ENCODE measurements around the gene KRT7. TPM values are rescaled to one million over a fixed set of nuclear protein-coding genes. Genes with fewer than 3 reads are reported as not detected.

Gene KRT7
- total and polyA plus RNA-seq, 4 donors: 0.37 to 9.9 (median 7.0) TPM

- Histone ChIP-seq H3K36me3 (ENCODE audit: control insufficient read depth in 4 of 4, insufficient read depth in 3 of 4, low read depth in 1 of 4, low read length in 3 of 4) (no peaks in the 10 kb centered on the region), H3K27me3 (ENCODE audit: control insufficient read depth in 4 of 4, insufficient read depth in 4 of 4, low read length in 3 of 4) (peaks cover 0 to 13% (median 5%) of the 10 kb centered on the region in 4 donors), H3K9me3 (ENCODE audit: control insufficient read depth in 4 of 4, low read length in 3 of 4) (no peaks in the 10 kb centered on the region), H3K27ac (ENCODE audit: low read depth in 1 of 2, low read length in 2 of 2) (no peak overlapping the region), H3K4me1 (ENCODE audit: control insufficient read depth in 4 of 4, insufficient read depth in 4 of 4, low read length in 3 of 4) (peaks cover 0 to 4% (median 0%) of the 10 kb centered on the region in 4 donors), H3K9ac (ENCODE audit: low read depth in 1 of 2, low read length in 2 of 2) (no peak overlapping the region), H3K4me3 (ENCODE audit: low read depth in 1 of 3, low read length in 3 of 3) (no peak overlapping the region)
- no peak for DNase-seq (ENCODE audit: low spot score)
- 63% methylated on average over 8 of the region's 8 CpGs for WGBS
- TF ChIP-seq ATF3 (IDR thresholded peaks at IDR 0.05): no peak
- TF ChIP-seq GABPA (IDR thresholded peaks at IDR 0.05 in 1 of 2, conservative IDR thresholded peaks at IDR 0.05 in 1 of 2): no peak
- TF ChIP-seq EGR1 (IDR thresholded peaks at IDR 0.05; ENCODE audit: low read depth in 2 of 2): no peak
- TF ChIP-seq HNF4A (conservative IDR thresholded peaks at IDR 0.05): no peak
- no peak for TF ChIP-seq RAD21 (IDR thresholded peaks at IDR 0.05)
- no peak for TF ChIP-seq TAF1 (conservative IDR thresholded peaks at IDR 0.05)
- TF ChIP-seq YY1 (IDR thresholded peaks at IDR 0.05): no peak
- no peak for TF ChIP-seq CTCF (IDR thresholded peaks at IDR 0.05; ENCODE audit: low read depth, low read length, missing input control)
- no peak for TF ChIP-seq SP1 (IDR thresholded peaks at IDR 0.05)
- TF ChIP-seq JUND (IDR thresholded peaks at IDR 0.05): no peak
- TF ChIP-seq FOXA1 (IDR thresholded peaks at IDR 0.05): no peak
- no peak for TF ChIP-seq FOXA2 (IDR thresholded peaks at IDR 0.05)
- TF ChIP-seq NR2F2 (IDR thresholded peaks at IDR 0.05): no peak
Measured at GRCh38 chr12:52230364-52231281, 2.4 kb upstream of the KRT7 start.

- DNase-seq (ENCODE audit: low spot score): no peak
Measured at GRCh38 chr12:52231305-52232202, 1.5 kb upstream of the KRT7 start.

More at GRCh38 chr12:52231305-52232202, 1.5 kb upstream of the KRT7 start:
- 61% methylated on average over 16 of the region's 16 CpGs for WGBS
- Histone ChIP-seq H3K9me3 (ENCODE audit: control insufficient read depth in 4 of 4, low read length in 3 of 4) (no peaks in the 10 kb centered on the region), H3K4me1 (ENCODE audit: control insufficient read depth in 4 of 4, insufficient read depth in 4 of 4, low read length in 3 of 4) (peaks cover 0 to 4% (median 0%) of the 10 kb centered on the region in 4 donors), H3K9ac (ENCODE audit: low read depth in 1 of 2, low read length in 2 of 2) (no peak overlapping the region), H3K4me3 (ENCODE audit: low read depth in 1 of 3, low read length in 3 of 3) (no peak overlapping the region), H3K27ac (ENCODE audit: low read depth in 1 of 2, low read length in 2 of 2) (no peak overlapping the region), H3K36me3 (ENCODE audit: control insufficient read depth in 4 of 4, insufficient read depth in 3 of 4, low read depth in 1 of 4, low read length in 3 of 4) (no peaks in the 10 kb centered on the region), H3K27me3 (ENCODE audit: control insufficient read depth in 4 of 4, insufficient read depth in 4 of 4, low read length in 3 of 4) (peaks cover 0 to 13% (median 5%) of the 10 kb centered on the region in 4 donors)
- TF ChIP-seq YY1 (IDR thresholded peaks at IDR 0.05) (no peak), JUND (IDR thresholded peaks at IDR 0.05) (no peak), SP1 (IDR thresholded peaks at IDR 0.05) (no peak), ATF3 (IDR thresholded peaks at IDR 0.05) (no peak), ZBTB33 (IDR thresholded peaks at IDR 0.05) (no peak)

Data from liver (tissue), 9 donors.